Small intestine (tissue), 7 donors: ENCODE data around the gene SHROOM3. TPM values are rescaled to one million over a fixed set of nuclear protein-coding genes. Genes with fewer than 3 reads are reported as not detected.
A peak's percentile ranks its signal among the peaks of the same experiment; 100 is the strongest.

Experiments
- DNase-seq, 2 donors: peaks; one replicate each; pipeline versions ENCODE4 v3.0.0 to v3.0.0-alpha.2; 2013
- FAIRE-seq: peaks from 2 replicates; lab custom pipeline; 2012; peaks lifted over from hg19 to GRCh38; lab: Jason Lieb, UNC
- H3K27ac ChIP-seq, 3 donors: one replicate each; pipeline ENCODE4 v1.5.1; 2013; ENCODE audit warnings: low read length in 2 of 3, mild to moderate bottlenecking in 2 of 3, control low read depth in 1 of 3, inconsistent platforms in 1 of 3, low read depth in 1 of 3, moderate library complexity in 1 of 3
- H3K27me3 ChIP-seq, 3 donors: one replicate each; pipeline ENCODE4 v1.6.1; 2013; ENCODE audit warnings: low read length in 3 of 3, inconsistent platforms in 1 of 3; ENCODE audit not compliant: control insufficient read depth in 3 of 3, insufficient read depth in 3 of 3
- H3K36me3 ChIP-seq, 3 donors: one replicate each; pipeline ENCODE4 v1.6.1; 2013; ENCODE audit warnings: low read length in 3 of 3, inconsistent platforms in 1 of 3, low read depth in 1 of 3, mild to moderate bottlenecking in 1 of 3, moderate library complexity in 1 of 3; ENCODE audit not compliant: control insufficient read depth in 3 of 3, insufficient read depth in 2 of 3
- H3K4me1 ChIP-seq, 3 donors: one replicate each; pipeline ENCODE4 v1.6.1; 2013; ENCODE audit warnings: low read length in 2 of 3, inconsistent platforms in 1 of 3, low read depth in 1 of 3, mild to moderate bottlenecking in 1 of 3, moderate library complexity in 1 of 3; ENCODE audit not compliant: control insufficient read depth in 3 of 3, insufficient read depth in 2 of 3
- H3K4me3 ChIP-seq, 3 donors: one replicate each; pipeline ENCODE4 v1.5.1; 2013; ENCODE audit warnings: low read length in 3 of 3, control low read depth in 1 of 3, inconsistent platforms in 1 of 3, low read depth in 1 of 3, mild to moderate bottlenecking in 1 of 3, moderate library complexity in 1 of 3
- H3K9me3 ChIP-seq, 2 donors: one replicate each; pipeline ENCODE4 v1.6.1; 2013; ENCODE audit warnings: low read depth in 1 of 2, low read length in 1 of 2; ENCODE audit not compliant: control insufficient read depth in 2 of 2, insufficient read depth in 1 of 2
- WGBS, 3 donors: extraction: QIAGEN DNeasy Blood & Tissue Kit; methylation state at CpG; one replicate each; pipeline ENCODE4 v1.1.7; 2013; 5-methylcytosine and 5-hydroxymethylcytosine counted together
- polyA plus RNA-seq, 4 donors: library from polyadenylated mRNA; stranded (reverse) in 3 of 4; unstranded in 1 of 4; fragments of 200-250 nt in 3 of 4; fragments of 120-200 nt in 1 of 4; gene quantifications; one replicate each; pipeline versions ENCODE4 v1.2.1 to v1.2.3, GENCODE V29; 2013
- donor health status: healthy with polysubstance abuse.
- donor health status: control.
- donor health status: control.
- donor health status: Bipolar disorder and iron deficiency.
- donor health status: healthy.

SHROOM3 gene
- polyA plus RNA-seq, 4 donors: 21.6 to 52.5 (median 27.8) TPM

DNA sequence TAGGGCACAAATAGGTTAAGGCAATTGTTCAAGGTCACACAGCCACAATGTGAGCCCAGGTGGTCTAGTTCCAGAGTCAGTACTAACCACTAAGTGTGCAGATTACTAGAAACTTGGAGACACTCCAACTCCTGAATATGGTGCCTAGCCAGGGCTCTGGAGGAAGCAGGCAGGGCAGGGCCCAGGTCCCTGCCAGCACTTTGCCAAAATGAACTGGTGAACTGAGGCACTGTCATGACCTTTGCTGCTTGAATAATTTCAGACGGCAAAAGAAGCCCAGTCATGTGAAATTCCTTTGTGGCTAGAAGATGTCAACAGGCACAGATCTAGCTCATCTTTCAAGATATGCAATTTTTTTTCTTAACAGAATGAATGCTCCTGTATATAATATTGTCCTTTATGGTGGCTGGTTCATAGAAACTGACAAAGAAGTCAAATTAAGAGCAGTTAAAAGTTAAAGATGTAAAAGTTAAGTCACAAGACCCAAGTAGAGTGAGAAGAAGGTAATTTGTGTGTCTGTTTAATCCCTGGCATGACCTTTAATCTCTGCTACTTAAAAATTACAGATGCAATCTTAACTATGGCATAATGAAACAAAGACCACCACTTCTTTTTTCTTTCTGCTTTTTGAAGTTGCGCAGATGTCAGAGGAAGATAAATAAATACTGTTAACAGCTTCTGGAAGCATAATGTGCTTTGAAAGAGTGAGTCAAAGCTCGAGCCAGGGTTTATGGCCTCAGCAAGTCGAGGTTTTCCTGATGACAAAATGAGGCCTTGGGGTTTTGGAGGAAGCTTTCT, 54.1 kb downstream of the SHROOM3 start:
- H3K36me3 ChIP-seq: no peaks in the 10 kb centered on the region
- DNase-seq: peak in 1 of 2 donors; percentile 25
- peaks cover 0 to 5% of the 10 kb centered on the region in 2 donors for H3K9me3 ChIP-seq
- H3K27me3 ChIP-seq: no peaks in the 10 kb centered on the region
- no peak for FAIRE-seq
- WGBS, 3 donors: 20 to 51% (median 48%) methylated on average over 4 of the region's 4 CpGs
- no peak overlapping the region for H3K4me3 ChIP-seq
- peaks cover 0 to 22% (median 4%) of the 10 kb centered on the region in 3 donors for H3K4me1 ChIP-seq
- peak overlapping the region in 1 of 3 donors; percentile 2 for H3K27ac ChIP-seq

- no peak overlapping the region for H3K4me3 ChIP-seq
These were observed 54.7 kb downstream of the SHROOM3 start for GRCh38 chr4:76489686-76490161.

GRCh38 chr4:76492055-76492454, 57.0 kb downstream of the SHROOM3 start:
- peaks cover 0 to 13% (median 0%) of the 10 kb centered on the region in 3 donors for H3K4me1 ChIP-seq
- no peaks in the 10 kb centered on the region for H3K36me3 ChIP-seq
- DNase-seq (no peak), FAIRE-seq (no peak)
- no peak overlapping the region for H3K4me3 ChIP-seq
- H3K27ac ChIP-seq: no peak overlapping the region
- H3K9me3 ChIP-seq: peaks cover 0 to 5% of the 10 kb centered on the region in 2 donors
- 79 to 95% (median 92%) methylated on average over 3 of the region's 3 CpGs for WGBS, 3 donors
- H3K27me3 ChIP-seq: no peaks in the 10 kb centered on the region

More at GRCh38 chr4:76489686-76490161, 54.7 kb downstream of the SHROOM3 start:
- Histone ChIP-seq H3K27me3 (no peaks in the 10 kb centered on the region), H3K9me3 (peaks cover 0 to 5% of the 10 kb centered on the region in 2 donors), H3K27ac (peak overlapping the region in 1 of 3 donors; percentile 2), H3K4me1 (peaks cover 0 to 22% (median 4%) of the 10 kb centered on the region in 3 donors), H3K36me3 (no peaks in the 10 kb centered on the region)
- WGBS, 3 donors: 69 to 74% (median 73%) methylated on average over 6 of the region's 6 CpGs
- FAIRE-seq (no peak), DNase-seq (no peak)

DNA sequence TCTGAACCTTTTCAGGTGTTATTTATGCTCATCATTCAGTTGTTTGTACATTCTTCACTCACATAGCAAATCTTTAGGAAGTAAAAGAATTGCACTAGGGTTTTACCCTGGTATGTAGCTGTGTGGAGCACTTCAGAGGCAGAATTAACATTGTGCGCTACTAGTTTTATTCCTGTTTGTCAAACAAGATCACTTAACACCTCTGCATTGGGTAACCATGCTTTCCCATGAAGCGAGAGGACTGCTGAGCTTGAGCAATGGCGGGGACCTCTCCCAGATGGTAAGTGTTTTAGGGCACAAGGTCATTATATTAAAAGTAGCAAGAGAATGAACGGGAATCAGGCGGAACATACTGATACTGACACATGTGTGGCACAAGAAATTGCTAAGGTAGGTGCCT, 59.2 kb downstream of the SHROOM3 start:
- Histone ChIP-seq H3K4me3 (no peak overlapping the region), H3K27ac (no peak overlapping the region), H3K4me1 (peaks cover 0 to 21% (median 0%) of the 10 kb centered on the region in 3 donors), H3K27me3 (no peaks in the 10 kb centered on the region), H3K36me3 (no peaks in the 10 kb centered on the region), H3K9me3 (peaks cover 0 to 5% of the 10 kb centered on the region in 2 donors)
- no peak for DNase-seq
- FAIRE-seq: no peak
- WGBS, 3 donors: 91 to 95% (median 93%) methylated on average over 5 of the region's 5 CpGs

- no peak overlapping the region for H3K27ac ChIP-seq
- H3K36me3 ChIP-seq: no peaks in the 10 kb centered on the region
- DNase-seq (no peak), FAIRE-seq (no peak)
- H3K9me3 ChIP-seq: peaks cover 0 to 2% of the 10 kb centered on the region in 2 donors
- H3K4me3 ChIP-seq: no peak overlapping the region
- WGBS, 3 donors: 87 to 93% (median 90%) methylated on average over 6 of the region's 6 CpGs
- no peaks in the 10 kb centered on the region for H3K27me3 ChIP-seq
- H3K4me1 ChIP-seq: peaks cover 0 to 15% (median 0%) of the 10 kb centered on the region in 3 donors
These were observed 60.0 kb downstream of the SHROOM3 start for GRCh38 chr4:76494871-76495590.

GRCh38 chr4:76498550-76498949, 63.5 kb downstream of the SHROOM3 start:
- FAIRE-seq: no peak
- H3K4me3 ChIP-seq: no peak overlapping the region
- H3K27me3 ChIP-seq: no peaks in the 10 kb centered on the region
- 17 to 53% (median 24%) methylated on average over 3 of the region's 3 CpGs for WGBS, 3 donors
- DNase-seq: peak; percentile 66 to 74
- peaks cover 0 to 13% (median 0%) of the 10 kb centered on the region in 3 donors for H3K4me1 ChIP-seq
- H3K36me3 ChIP-seq: no peaks in the 10 kb centered on the region
- peak overlapping the region in 1 of 3 donors; percentile 39 for H3K27ac ChIP-seq
- no peaks in the 10 kb centered on the region for H3K9me3 ChIP-seq

GRCh38 chr4:76499461-76499860, 64.4 kb downstream of the SHROOM3 start:
- Histone ChIP-seq H3K4me3 (no peak overlapping the region), H3K9me3 (no peaks in the 10 kb centered on the region), H3K4me1 (peaks cover 0 to 13% (median 0%) of the 10 kb centered on the region in 3 donors), H3K36me3 (no peaks in the 10 kb centered on the region), H3K27me3 (no peaks in the 10 kb centered on the region), H3K27ac (no peak overlapping the region)
- 73 to 89% (median 74%) methylated on average over 4 of the region's 4 CpGs for WGBS, 3 donors
- FAIRE-seq (no peak), DNase-seq (no peak)

GRCh38 chr4:76502886-76503285, 67.9 kb downstream of the SHROOM3 start:
- Histone ChIP-seq H3K27ac (no peak overlapping the region), H3K9me3 (no peaks in the 10 kb centered on the region), H3K4me3 (no peak overlapping the region), H3K36me3 (no peaks in the 10 kb centered on the region), H3K27me3 (no peaks in the 10 kb centered on the region), H3K4me1 (peaks cover 0 to 11% (median 0%) of the 10 kb centered on the region in 3 donors)
- FAIRE-seq (no peak), DNase-seq (no peak)
- 59 to 81% (median 67%) methylated on average over 1 of the region's 1 CpG for WGBS, 3 donors
